Measurements from ENCODE around the gene MOXD1.

MOXD1 gene

GRCh38 chr6:132400883-132401617 is at the start of gene MOXD1:
TSS of gene MOXD1 (minus strand) at chr6:132401475. CDS start at chr6:132401426, 49 bp downstream.
- no peak for DNase-seq (ENCODE audit: low read depth in 2 of 3, low spot score in 1 of 3)

- no peak for DNase-seq (ENCODE audit: low read depth in 2 of 3, low spot score in 1 of 3)
Measured at GRCh38 chr6:132446855-132447241, 45.6 kb upstream of the MOXD1 start.

GRCh38 chr6:132446141-132446854 is 45.0 kb upstream of the MOXD1 start:
- no peak for DNase-seq (ENCODE audit: low read depth in 2 of 3, low spot score in 1 of 3)

GRCh38 chr6:132445201-132445951 is 44.1 kb upstream of the MOXD1 start:
- DNase-seq (ENCODE audit: low read depth in 2 of 3, low spot score in 1 of 3): no peak

- no peak for DNase-seq (ENCODE audit: low read depth in 2 of 3, low spot score in 1 of 3)
Measured at GRCh38 chr6:132443206-132443605, 41.9 kb upstream of the MOXD1 start.

- DNase-seq (ENCODE audit: low read depth in 2 of 3, low spot score in 1 of 3): no peak
Measured at GRCh38 chr6:132430110-132430509, 28.8 kb upstream of the MOXD1 start.

- no peak for DNase-seq (ENCODE audit: low read depth in 2 of 3, low spot score in 1 of 3)
Measured at GRCh38 chr6:132425176-132425575, 23.9 kb upstream of the MOXD1 start.

GRCh38 chr6:132423839-132424238 is 22.6 kb upstream of the MOXD1 start:
- DNase-seq (ENCODE audit: low read depth in 2 of 3, low spot score in 1 of 3): no peak

GRCh38 chr6:132418235-132418965 is 17.1 kb upstream of the MOXD1 start:
- no peak for DNase-seq (ENCODE audit: low read depth in 2 of 3, low spot score in 1 of 3)

- DNase-seq (ENCODE audit: low read depth in 2 of 3, low spot score in 1 of 3): no peak
Measured at GRCh38 chr6:132414761-132415160, 13.5 kb upstream of the MOXD1 start.

GRCh38 chr6:132414322-132414721 is 13.0 kb upstream of the MOXD1 start:
- DNase-seq (ENCODE audit: low read depth in 2 of 3, low spot score in 1 of 3): no peak

GRCh38 chr6:132413499-132413802 is 12.2 kb upstream of the MOXD1 start:
- no peak for DNase-seq (ENCODE audit: low read depth in 2 of 3, low spot score in 1 of 3)

- no peak for DNase-seq (ENCODE audit: low read depth in 2 of 3, low spot score in 1 of 3)
Measured at GRCh38 chr6:132412656-132413498, 11.6 kb upstream of the MOXD1 start.

- no peak for DNase-seq (ENCODE audit: low read depth in 2 of 3, low spot score in 1 of 3)
Measured at GRCh38 chr6:132411296-132411695, 10.0 kb upstream of the MOXD1 start.

GRCh38 chr6:132410830-132411229 is 9.6 kb upstream of the MOXD1 start:
- DNase-seq (ENCODE audit: low read depth in 2 of 3, low spot score in 1 of 3): no peak

- DNase-seq (ENCODE audit: low read depth in 2 of 3, low spot score in 1 of 3): no peak
Measured at GRCh38 chr6:132405143-132405915, 4.1 kb upstream of the MOXD1 start.

- DNase-seq (ENCODE audit: low read depth in 2 of 3, low spot score in 1 of 3): no peak
Measured at GRCh38 chr6:132404736-132405135, 3.5 kb upstream of the MOXD1 start.

GRCh38 chr6:132404330-132404729 is 3.1 kb upstream of the MOXD1 start:
- DNase-seq (ENCODE audit: low read depth in 2 of 3, low spot score in 1 of 3): no peak

- no peak for DNase-seq (ENCODE audit: low read depth in 2 of 3, low spot score in 1 of 3)
Measured at GRCh38 chr6:132401618-132402285, 477 bp upstream of the MOXD1 start.
